K562 (cell line): Measurements from ENCODE around the gene KARS1. TPM values are rescaled to one million over a fixed set of nuclear protein-coding genes. Genes with fewer than 3 reads are reported as not detected.

ENCODE experiments used
- ADNP ChIP-seq: fragments of 200-800 bp; sonication (Bioruptor generic); IDR thresholded peaks from 2 replicates; pipeline ENCODE4 v1.6.1; 2016; ENCODE audit warnings: missing genetic modification characterization, missing compliant biosample characterization
- BDP1 ChIP-seq: IDR thresholded peaks from 3 replicates; pipeline ENCODE4 v1.6.1; 2011; ENCODE audit not compliant: insufficient read length, insufficient read depth
- CBFA2T3 ChIP-seq: fragments of 450-650 bp; IDR thresholded peaks from 2 replicates; pipeline ENCODE4 v1.6.1; 2017
- CEBPB ChIP-seq: fragments of 450-650 bp; IDR thresholded peaks from 2 replicates; pipeline ENCODE4 v1.6.1; 2016; ENCODE audit warnings: missing genetic modification characterization, missing compliant biosample characterization
- HNRNPLL ChIP-seq: fragments of 200-400 bp; formaldehyde crosslinking; IDR thresholded peaks from 2 replicates; pipeline ENCODE4 v1.6.1; 2017; ENCODE audit warnings: low read length, low read depth, mild to moderate bottlenecking; ENCODE audit not compliant: poor library complexity, severe bottlenecking
- ILF3 ChIP-seq: fragments of 450-650 bp; IDR thresholded peaks from 2 replicates; pipeline ENCODE4 v1.6.1; 2018; ENCODE audit warnings: antibody characterized with exemption, mild to moderate bottlenecking, moderate library complexity, borderline replicate concordance
- KDM1A ChIP-seq, 2 experiments: fragments of 450-650 bp; IDR thresholded peaks; 2 replicates each; pipeline ENCODE4 v1.6.1; 2016; ENCODE audit warnings: mild to moderate bottlenecking in 2 of 2
- KDM4B ChIP-seq, 2 experiments: fragments of 450-650 bp in 1 of 2; sonication (generic) in 1 of 2; IDR thresholded peaks; 2 replicates each; pipeline ENCODE4 v1.6.1; 2016 to 2017; ENCODE audit warnings: borderline replicate concordance in 2 of 2, antibody characterized with exemption in 1 of 2, low read depth in 1 of 2, mild to moderate bottlenecking in 1 of 2
- KDM5B ChIP-seq: fragments of 200-600 bp; sonication (generic); IDR thresholded peaks from 2 replicates; pipeline ENCODE4 v1.6.1; 2012; ENCODE audit warnings: low read depth, mild to moderate bottlenecking, moderate library complexity, low read length, control low read depth, inconsistent platforms; ENCODE audit not compliant: insufficient replicate concordance
- MAX ChIP-seq: sonication (generic); formaldehyde crosslinking; IDR thresholded peaks from 2 replicates; pipeline ENCODE4 v1.9.0; 2022; ENCODE audit warnings: mild to moderate bottlenecking, missing genetic modification reagents
- MBD1 ChIP-seq: fragments of 250-450 bp; sonication (Bioruptor Pico); IDR thresholded peaks from 2 replicates; pipeline ENCODE4 v1.8.0; 2022; ENCODE audit warnings: inconsistent platforms
- MECOM ChIP-seq: fragments of 250-450 bp; sonication (Bioruptor Pico); IDR thresholded peaks from 2 replicates; pipeline ENCODE4 v1.8.0; 2022; ENCODE audit warnings: inconsistent platforms
- NFYB ChIP-seq: IDR thresholded peaks from 2 replicates; pipeline ENCODE4 v1.6.1; 2011; ENCODE audit warnings: mild to moderate bottlenecking, moderate library complexity; ENCODE audit not compliant: insufficient read length; ENCODE audit errors: extremely low read depth
- STAG1 ChIP-seq: sonication (generic); formaldehyde crosslinking; IDR thresholded peaks from 2 replicates; pipeline ENCODE4 v1.5.0; 2020; ENCODE audit warnings: missing genetic modification reagents, borderline replicate concordance
- TAF9B ChIP-seq: fragments of 450-650 bp; IDR thresholded peaks from 2 replicates; pipeline ENCODE4 v1.6.1; 2018; ENCODE audit warnings: mild to moderate bottlenecking; ENCODE audit not compliant: partially characterized antibody
- U2AF2 ChIP-seq: fragments of 200-400 bp; formaldehyde crosslinking; optimal IDR thresholded peaks from 2 replicates; pipeline ENCODE3; 2017; ENCODE audit warnings: low read depth, mild to moderate bottlenecking, low read length
- USF2 ChIP-seq: sonication (generic); formaldehyde crosslinking; IDR thresholded peaks from 2 replicates; pipeline ENCODE4 v1.5.0; 2020; ENCODE audit warnings: missing genetic modification reagents
- VEZF1 ChIP-seq: fragments of 200-800 bp; sonication (Bioruptor generic); IDR thresholded peaks from 2 replicates; pipeline ENCODE4 v1.6.1; 2017; ENCODE audit warnings: missing genetic modification characterization, missing compliant biosample characterization
- ZNF436 ChIP-seq: fragments of 250-450, 450-650 bp; sonication (Bioruptor Pico); formaldehyde crosslinking; IDR thresholded peaks from 2 replicates; pipeline ENCODE4 v1.7.0; 2020; ENCODE audit warnings: mild to moderate bottlenecking
- polyA plus RNA-seq, 8 experiments: library from polyadenylated mRNA; depleted of rRNA in 4 of 8; stranded (reverse) in 5 of 8; unstranded in 3 of 8; fragments of >200 nt; fragmentation: Nextera tagmentation in 2 of 8; fragmentation: Illumina TruSeq in 1 of 8; extraction: Ambion mirVana in 2 of 8; extraction: Trizol in 1 of 8; gene quantifications; 2 replicates each; pipeline versions ENCODE4 v1.2.1 to v1.2.3, GENCODE V29; 2011 to 2014; ENCODE audit warnings: inconsistent platforms in 1 of 8, missing spikeins in 1 of 8
- total RNA-seq, 7 experiments: library from RNA; depleted of rRNA in 6 of 7; stranded (reverse); fragments of >200 nt in 6 of 7; fragmentation: Illumina TruSeq in 2 of 7; extraction: Trizol in 2 of 7; gene quantifications; 2 replicates each; pipeline versions ENCODE4 v1.2.1 to v1.2.3, GENCODE V29; 2011 to 2021; ENCODE audit warnings: low replicate concordance in 1 of 7

KARS1 gene
- total and polyA plus RNA-seq, 9 of the 15 experiments (the other 6 are each of a cell fraction or from before 2014, with no cell fraction given): 223 to 386 (median 304) TPM

GRCh38 chr16:75624921-75625334 lies 22.5 kb downstream of the KARS1 start (continued):
- TF ChIP-seq MAX (CRISPR knock-in tag) (no peak), BDP1 (no peak), NFYB (no peak), CEBPB (tag) (peak; percentile 97), KDM1A (IDR thresholded peaks at IDR 0.05) (peak; percentile 96 to 97), MBD1 (CRISPR knock-in tag) (no peak), ADNP (no peak), KDM5B (no peak), KDM4B (IDR thresholded peaks at IDR 0.05; ENCODE audit: borderline replicate concordance in 2 of 2, low read depth in 1 of 2) (no peak), USF2 (CRISPR knock-in tag) (no peak), STAG1 (CRISPR knock-in tag) (no peak), ILF3 (no peak), CBFA2T3 (peak; percentile 90), VEZF1 (CRISPR knock-in tag) (no peak), HNRNPLL (no peak), ZNF436 (CRISPR knock-in tag) (no peak), U2AF2 (no peak), MECOM (no peak), TAF9B (no peak)
